ENCODE measurements around the gene BBS9. TPM values are rescaled to one million over a fixed set of nuclear protein-coding genes. Genes with fewer than 3 reads are reported as not detected.

Gene BBS9
- total RNA-seq, 1 donor from 2014 or later = 18.6 TPM

- Mint-ChIP-seq H3K4me1 (no peaks in the 10 kb centered on the region), H3K4me3 (no peak overlapping the region), H3K27ac (no peak overlapping the region), H3K9me3 (no peaks in the 10 kb centered on the region), H3K27me3 (no peaks in the 10 kb centered on the region), H3K36me3 (ENCODE audit: low read depth) (no peaks in the 10 kb centered on the region)
- TF ChIP-seq CTCF (IDR thresholded peaks at IDR 0.05) = no peak
- DNase-seq (no peak), ATAC-seq (ENCODE audit: low read depth) (no peak)
- CTCF ChIA-PET = no interaction called here
- POLR2A ChIA-PET = no interaction called here
- intact Hi-C loops (cut with micrococcal nuclease) = no loop called here
Observed at GRCh38 chr7:33634606-33635005, 505.2 kb downstream of the BBS9 start.

- H3K9me3 Mint-ChIP-seq = no peaks in the 10 kb centered on the region
- no peaks in the 10 kb centered on the region for H3K27me3 Mint-ChIP-seq
- H3K4me1 Mint-ChIP-seq = no peaks in the 10 kb centered on the region
- POLR2A ChIA-PET = no interaction called here
- H3K27ac Mint-ChIP-seq = no peak overlapping the region
- ATAC-seq (ENCODE audit: low read depth) (no peak), DNase-seq (no peak)
- peaks cover 8% of the 10 kb centered on the region for H3K36me3 Mint-ChIP-seq (ENCODE audit: low read depth)
- no peak overlapping the region for H3K4me3 Mint-ChIP-seq
- intact Hi-C loops (cut with micrococcal nuclease) = no loop called here
- CTCF ChIA-PET = no interaction called here
- no peak for TF ChIP-seq CTCF (IDR thresholded peaks at IDR 0.05)
Observed at GRCh38 chr7:33636359-33636758, 507.0 kb downstream of the BBS9 start.

GRCh38 chr7:33639552-33640197 lies 510.3 kb downstream of the BBS9 start:
- H3K27ac Mint-ChIP-seq = no peak overlapping the region
- no peaks in the 10 kb centered on the region for H3K4me1 Mint-ChIP-seq
- H3K36me3 Mint-ChIP-seq (ENCODE audit: low read depth) = peaks cover 8% of the 10 kb centered on the region
- no peak for DNase-seq
- no peak overlapping the region for H3K4me3 Mint-ChIP-seq
- ChIA-PET POLR2A (no interaction called here), CTCF (no interaction called here)
- H3K9me3 Mint-ChIP-seq = no peaks in the 10 kb centered on the region
- intact Hi-C loops (cut with micrococcal nuclease) = no loop called here
- TF ChIP-seq CTCF (IDR thresholded peaks at IDR 0.05) = no peak
- no peak for ATAC-seq (ENCODE audit: low read depth)
- H3K27me3 Mint-ChIP-seq = no peaks in the 10 kb centered on the region

- DNase-seq (no peak), ATAC-seq (ENCODE audit: low read depth) (no peak)
- no peaks in the 10 kb centered on the region for H3K4me1 Mint-ChIP-seq
- ChIA-PET CTCF (no interaction called here), POLR2A (no interaction called here)
- no peak overlapping the region for H3K27ac Mint-ChIP-seq
- TF ChIP-seq CTCF (IDR thresholded peaks at IDR 0.05) = no peak
- peaks cover 8% of the 10 kb centered on the region for H3K36me3 Mint-ChIP-seq (ENCODE audit: low read depth)
- no peaks in the 10 kb centered on the region for H3K9me3 Mint-ChIP-seq
- H3K4me3 Mint-ChIP-seq = no peak overlapping the region
- no peaks in the 10 kb centered on the region for H3K27me3 Mint-ChIP-seq
- intact Hi-C loops (cut with micrococcal nuclease) = no loop called here
Observed at GRCh38 chr7:33640741-33641140, 511.4 kb downstream of the BBS9 start.

GRCh38 chr7:33642312-33642711 lies 512.9 kb downstream of the BBS9 start:
- Mint-ChIP-seq H3K36me3 (ENCODE audit: low read depth) (peaks cover 8% of the 10 kb centered on the region), H3K9me3 (no peaks in the 10 kb centered on the region), H3K4me3 (no peak overlapping the region), H3K4me1 (no peaks in the 10 kb centered on the region), H3K27ac (no peak overlapping the region), H3K27me3 (no peaks in the 10 kb centered on the region)
- ChIA-PET CTCF (no interaction called here), POLR2A (no interaction called here)
- no peak for ATAC-seq (ENCODE audit: low read depth)
- intact Hi-C loops (cut with micrococcal nuclease) = no loop called here
- DNase-seq = no peak
- TF ChIP-seq CTCF (IDR thresholded peaks at IDR 0.05) = no peak
